ENCODE data around the gene TBRG1. TPM values are rescaled to one million over a fixed set of nuclear protein-coding genes. Genes with fewer than 3 reads are reported as not detected.

The TBRG1 gene
- total RNA-seq, 2 experiments from 2014 or later = 33.5 to 34.5 TPM

Other genes starting within 250 kb of the TBRG1 start
- not detected for gene OR8B2, start 238.4 kb upstream of the TBRG1 start, total RNA-seq
- not detected for gene OR8B3, start 223.8 kb upstream of the TBRG1 start, total RNA-seq
- not detected for gene OR8B4, start 198.0 kb upstream of the TBRG1 start, total RNA-seq
- gene OR8B8, start 177.2 kb upstream of the TBRG1 start, total RNA-seq = not detected
- not detected for gene OR8B12, start 79.2 kb upstream of the TBRG1 start, total RNA-seq
- not detected for gene OR8A1, start 52.9 kb upstream of the TBRG1 start, total RNA-seq
- gene PANX3, start 11.4 kb upstream of the TBRG1 start, total RNA-seq = not detected
- gene SIAE, start 50.9 kb downstream of the TBRG1 start, total RNA-seq = 10 to 100 TPM; 11.8 to 12.1 TPM
- gene SPA17, start 51.0 kb downstream of the TBRG1 start, total RNA-seq = 1 to 10 TPM; 5.0 to 6.7 TPM
- gene NRGN, start 117.1 kb downstream of the TBRG1 start, total RNA-seq = 10 to 100 TPM; 15.3 to 17.0 TPM
- under 1 TPM; 0.31 to 0.34 TPM for gene VSIG2, start 129.4 kb downstream of the TBRG1 start, total RNA-seq
- under 1 TPM; 0.64 to 0.75 TPM for gene ESAM, start 139.4 kb downstream of the TBRG1 start, total RNA-seq
- 1 to 10 TPM; 6.1 to 6.4 TPM for gene MSANTD2, start 177.5 kb downstream of the TBRG1 start, total RNA-seq
- gene ROBO3, start 242.6 kb downstream of the TBRG1 start, total RNA-seq = 10 to 100 TPM in 1 of 2 experiments, 1 to 10 TPM in 1; 9.0 to 10.4 TPM

Data from activated CD4-positive, alpha-beta memory T cell treated with anti-CD3 and anti-CD28 coated beads for 36 hours (primary cell).